Heart left ventricle (tissue), 13 donors: ENCODE data around the gene RNF111.

Source experiments
- POLR2A ChIP-seq, 2 donors: fragments of 450-650 bp; IDR thresholded peaks; one replicate each; pipeline ENCODE4 v1.6.1; 2017; ENCODE audit warnings: antibody characterized with exemption in 2 of 2, mild to moderate bottlenecking in 2 of 2, moderate library complexity in 2 of 2
- TF ChIP-seq, protein P1 (sequence below), 12 donors: fragments of 200-600 bp; sonication (generic) in 4 of 12; IDR thresholded peaks; one replicate each; pipeline versions ENCODE4 v1.5.0 to v1.8.0; 2018 to 2022; ENCODE audit warnings: antibody characterized with exemption in 12 of 12, mild to moderate bottlenecking in 5 of 12
- donor health status: ischemic (EF 13 %, LVEDD 7.1; RV severe dilation, severe dysfunction).
- donor health status: DM: no; HTN: yes; CAD: no.
- donor health status: DM: no; HTN: no; CAD: no.
- donor health status: ischemic (EF 25% LVEDD 6.9; RV normal size, moderate dysfunction).
- donor health status: ischemic (EF 25% LVEDD 5.7; RV mildly dilated, moderate dysfunction).
- donor health status: ischemic (EF 35%, LVEDD 5.7; RV mildly dilated, moderate dysfunction).
- donor health status: nonischemic (EF 11% LVEDD 7.7; RV severe dilation, severe dysfunction).
- donor health status: DM: yes; HTN: yes; CAD: no.
- donor health status: PGD.
- donor health status: ischemic (EF 29% LVEDD 5.4; RV normal size, mild dysfunction).
- donor health status: nonischemic (EF 23%, LVEDD 6.1; RV moderate dilation, normal function).

DNA sequence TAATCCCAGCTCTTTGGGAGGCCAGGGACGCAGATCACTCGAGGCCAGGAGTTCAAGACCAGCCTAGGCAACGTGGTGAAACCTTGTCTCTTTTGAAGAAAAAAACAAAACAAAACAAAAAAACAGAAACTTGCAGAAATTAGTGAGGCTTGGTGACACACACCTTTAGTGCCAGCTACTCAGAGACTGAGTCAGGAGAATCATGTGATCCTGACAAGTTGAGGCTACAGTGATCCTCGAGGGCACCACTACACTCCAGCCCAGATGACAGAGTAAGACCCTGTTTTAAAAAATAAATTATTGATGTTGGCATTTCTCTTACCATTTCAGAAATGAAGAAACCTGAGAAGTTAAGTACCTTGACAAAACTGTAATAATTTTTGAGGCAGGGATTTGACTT lies 72.9 kb downstream of the RNF111 start:
- TF ChIP-seq POLR2A (IDR thresholded peaks at IDR 0.05), result no peak
- TF ChIP-seq, protein P1, sequence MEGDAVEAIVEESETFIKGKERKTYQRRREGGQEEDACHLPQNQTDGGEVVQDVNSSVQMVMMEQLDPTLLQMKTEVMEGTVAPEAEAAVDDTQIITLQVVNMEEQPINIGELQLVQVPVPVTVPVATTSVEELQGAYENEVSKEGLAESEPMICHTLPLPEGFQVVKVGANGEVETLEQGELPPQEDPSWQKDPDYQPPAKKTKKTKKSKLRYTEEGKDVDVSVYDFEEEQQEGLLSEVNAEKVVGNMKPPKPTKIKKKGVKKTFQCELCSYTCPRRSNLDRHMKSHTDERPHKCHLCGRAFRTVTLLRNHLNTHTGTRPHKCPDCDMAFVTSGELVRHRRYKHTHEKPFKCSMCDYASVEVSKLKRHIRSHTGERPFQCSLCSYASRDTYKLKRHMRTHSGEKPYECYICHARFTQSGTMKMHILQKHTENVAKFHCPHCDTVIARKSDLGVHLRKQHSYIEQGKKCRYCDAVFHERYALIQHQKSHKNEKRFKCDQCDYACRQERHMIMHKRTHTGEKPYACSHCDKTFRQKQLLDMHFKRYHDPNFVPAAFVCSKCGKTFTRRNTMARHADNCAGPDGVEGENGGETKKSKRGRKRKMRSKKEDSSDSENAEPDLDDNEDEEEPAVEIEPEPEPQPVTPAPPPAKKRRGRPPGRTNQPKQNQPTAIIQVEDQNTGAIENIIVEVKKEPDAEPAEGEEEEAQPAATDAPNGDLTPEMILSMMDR (IDR thresholded peaks at IDR 0.05), result no peak
